OCI-LY3 (cell line): Measurements from ENCODE around the gene ROR1.

ENCODE experiments used
- H2AFZ ChIP-seq: fragments of 200-600, 300-600 bp; shearing (Covaris generic); 2 replicates; pipeline ENCODE4 v1.6.0; 2014; ENCODE audit warnings: antibody characterized with exemption, low read depth, low read length
- H3K27ac ChIP-seq: fragments of 200-600, 300-600 bp; sonication (generic); 2 replicates; pipeline ENCODE4 v1.5.1; 2014; ENCODE audit warnings: mild to moderate bottlenecking, low read length, moderate library complexity, mixed read lengths
- H3K27me3 ChIP-seq: fragments of 200-600, 300-600 bp; sonication (generic); 2 replicates; pipeline ENCODE4 v1.6.1; 2014; ENCODE audit warnings: low read depth, low read length, mixed read lengths
- H3K36me3 ChIP-seq: fragments of 200-600, 300-600 bp; sonication (generic); replicated peaks from 2 replicates; pipeline ENCODE3; 2014; ENCODE audit warnings: low read depth, low read length, mixed read lengths
- H3K4me1 ChIP-seq: fragments of 300-600, 200-600 bp; sonication (generic); 2 replicates; pipeline ENCODE4 v1.6.1; 2014; ENCODE audit warnings: low read length, mixed read lengths
- H3K4me2 ChIP-seq: fragments of 200-600, 300-600 bp; sonication (generic); 2 replicates; pipeline ENCODE4 v1.6.1; 2014; ENCODE audit warnings: low read length, mixed read lengths
- H3K4me3 ChIP-seq: fragments of 300-600, 200-600 bp; sonication (generic); 2 replicates; pipeline ENCODE4 v1.5.1; 2014; ENCODE audit warnings: antibody characterized with exemption, mild to moderate bottlenecking, low read length, moderate library complexity
- H3K79me2 ChIP-seq: fragments of 300-600, 200-600 bp; shearing (Covaris generic); 2 replicates; pipeline ENCODE4 v1.6.1; 2014; ENCODE audit warnings: mild to moderate bottlenecking, low read length, mixed read lengths
- H3K9ac ChIP-seq: fragments of 300-600, 200-600 bp; shearing (Covaris generic); 2 replicates; pipeline ENCODE4 v1.6.0; 2014; ENCODE audit warnings: mild to moderate bottlenecking, low read length, moderate library complexity
- H3K9me3 ChIP-seq: fragments of 200-600, 300-600 bp; shearing (Covaris generic); 2 replicates; pipeline ENCODE4 v1.6.1; 2014; ENCODE audit warnings: low read length, mixed read lengths; ENCODE audit not compliant: insufficient read depth
- H4K20me1 ChIP-seq: fragments of 200-600, 300-600 bp; sonication (generic); 2 replicates; pipeline ENCODE4 v1.6.1; 2016; ENCODE audit warnings: low read length, mixed read lengths; ENCODE audit not compliant: insufficient read depth
- CTCF ChIP-seq: fragments of 200-600, 300-600 bp; sonication (generic); IDR thresholded peaks from 2 replicates; pipeline ENCODE4 v1.5.1; 2014; ENCODE audit warnings: antibody characterized with exemption, low read length, low read depth
- EZH2phosphoT487 ChIP-seq: fragments of 200-600 bp; shearing (Covaris generic); IDR thresholded peaks from 2 replicates; pipeline ENCODE4 v1.6.1; 2018; ENCODE audit warnings: antibody characterized with exemption, mixed run types, low read depth

ROR1 gene

DNA sequence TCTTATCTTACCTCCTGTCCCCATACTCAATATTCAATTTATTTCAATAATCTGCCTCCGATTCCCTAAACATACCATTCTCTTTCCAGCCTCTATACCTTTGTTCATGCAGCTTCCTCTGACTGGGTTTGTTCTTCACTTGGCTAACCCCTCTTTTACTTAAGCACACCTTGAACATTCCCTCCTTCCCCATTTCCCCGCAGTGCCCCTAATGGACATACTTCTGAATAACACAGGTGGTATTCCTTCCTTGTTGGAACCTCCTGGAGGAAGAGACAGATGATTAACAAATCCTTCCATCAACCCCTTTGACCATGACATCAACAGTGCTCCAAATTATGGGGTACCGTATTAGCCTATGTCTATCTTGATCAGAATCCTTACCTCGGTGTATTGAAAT, 239.6 kb downstream of the ROR1 start:
- no peaks in the 10 kb centered on the region for H3K4me1 ChIP-seq
- H2AFZ ChIP-seq: no peak overlapping the region
- no peak overlapping the region for H3K27ac ChIP-seq
- H3K9ac ChIP-seq: no peak overlapping the region
- H3K9me3 ChIP-seq: no peaks in the 10 kb centered on the region
- H3K27me3 ChIP-seq: no peaks in the 10 kb centered on the region
- H3K4me2 ChIP-seq: no peak overlapping the region
- H4K20me1 ChIP-seq: no peaks in the 10 kb centered on the region
- H3K4me3 ChIP-seq: no peak overlapping the region
- TF ChIP-seq EZH2phosphoT487: no peak
- TF ChIP-seq CTCF: no peak
- H3K79me2 ChIP-seq: no peaks in the 10 kb centered on the region
- H3K36me3 ChIP-seq: no peaks in the 10 kb centered on the region

DNA sequence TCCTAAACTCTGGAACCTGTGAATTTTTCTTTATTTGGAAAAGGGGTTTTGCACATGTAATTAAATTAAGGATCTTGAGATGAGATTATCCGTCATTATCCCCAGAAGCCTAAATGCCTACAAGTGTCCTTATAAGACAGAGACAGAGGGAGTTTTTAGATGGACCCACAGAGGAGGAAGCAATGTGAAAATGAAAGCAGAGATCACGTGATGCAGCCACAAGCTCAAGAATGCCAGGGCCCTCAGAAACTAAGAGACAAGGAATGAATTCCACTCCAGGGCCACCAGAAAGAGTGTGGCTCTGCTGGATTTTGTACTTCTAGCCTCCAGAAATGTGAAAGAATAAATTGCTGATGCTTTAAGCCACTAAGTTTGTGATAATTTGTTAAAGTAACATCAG, 246.0 kb downstream of the ROR1 start:
- no peak overlapping the region for H3K27ac ChIP-seq
- no peaks in the 10 kb centered on the region for H3K27me3 ChIP-seq
- H3K9me3 ChIP-seq: no peaks in the 10 kb centered on the region
- no peaks in the 10 kb centered on the region for H3K36me3 ChIP-seq
- peak overlapping the region; percentile 52; the same call in 1 of the 2 replicates for H2AFZ ChIP-seq
- peak overlapping the region; percentile 10; the same call in 1 of the 2 replicates for H3K4me2 ChIP-seq
- no peak for TF ChIP-seq CTCF
- TF ChIP-seq EZH2phosphoT487: no peak
- H3K4me1 ChIP-seq: peaks cover 7% of the 10 kb centered on the region; the same call in 1 of the 2 replicates
- H4K20me1 ChIP-seq: no peaks in the 10 kb centered on the region
- no peak overlapping the region for H3K9ac ChIP-seq
- H3K79me2 ChIP-seq: no peaks in the 10 kb centered on the region
- no peak overlapping the region for H3K4me3 ChIP-seq

DNA sequence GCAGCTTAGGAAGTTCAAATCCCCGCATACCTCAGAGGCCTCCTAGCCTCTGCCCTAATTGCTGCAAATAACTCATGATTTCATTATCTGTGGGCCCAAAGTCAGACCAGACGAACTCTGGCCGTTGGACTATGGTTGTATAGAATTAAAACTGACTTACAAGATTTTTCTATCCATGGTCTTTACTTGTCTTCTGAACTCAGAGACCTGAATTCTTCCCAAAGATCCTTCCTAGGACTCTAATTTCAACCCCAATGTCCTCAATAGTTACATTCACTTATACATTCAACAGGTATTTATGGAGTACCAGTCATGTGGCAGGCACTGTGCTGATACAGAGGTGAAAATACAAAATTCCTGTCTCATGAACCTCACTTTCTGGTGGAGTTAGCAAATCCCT, 247.2 kb downstream of the ROR1 start:
- no peaks in the 10 kb centered on the region for H3K36me3 ChIP-seq
- H3K9ac ChIP-seq: no peak overlapping the region
- H3K4me2 ChIP-seq: no peak overlapping the region
- no peaks in the 10 kb centered on the region for H3K79me2 ChIP-seq
- H3K27me3 ChIP-seq: no peaks in the 10 kb centered on the region
- H3K4me1 ChIP-seq: peaks cover 7% of the 10 kb centered on the region; the same call in 1 of the 2 replicates
- H3K4me3 ChIP-seq: no peak overlapping the region
- H2AFZ ChIP-seq: no peak overlapping the region
- no peaks in the 10 kb centered on the region for H4K20me1 ChIP-seq
- H3K9me3 ChIP-seq: no peaks in the 10 kb centered on the region
- H3K27ac ChIP-seq: no peak overlapping the region
- TF ChIP-seq EZH2phosphoT487: no peak
- no peak for TF ChIP-seq CTCF

- no peaks in the 10 kb centered on the region for H3K36me3 ChIP-seq
- H4K20me1 ChIP-seq: no peaks in the 10 kb centered on the region
- H3K4me1 ChIP-seq: peaks cover under 1% of the 10 kb centered on the region; the same call in 1 of the 2 replicates
- H3K9ac ChIP-seq: no peak overlapping the region
- no peak overlapping the region for H3K4me2 ChIP-seq
- H3K79me2 ChIP-seq: no peaks in the 10 kb centered on the region
- H3K9me3 ChIP-seq: no peaks in the 10 kb centered on the region
- no peak overlapping the region for H2AFZ ChIP-seq
- TF ChIP-seq EZH2phosphoT487 (no peak), CTCF (no peak)
- H3K4me3 ChIP-seq: no peak overlapping the region
- H3K27me3 ChIP-seq: no peaks in the 10 kb centered on the region
- no peak overlapping the region for H3K27ac ChIP-seq
These were observed 251.2 kb downstream of the ROR1 start for GRCh38 chr1:64025051-64025450.
